B cell (primary cell): ENCODE results near the gene CAPZA1. TPM values are rescaled to one million over a fixed set of nuclear protein-coding genes. Genes with fewer than 3 reads are reported as not detected.

ENCODE experiments used
- ATAC-seq: fragments of 200-7000 bp; cut with Tn5 transposase; one replicate; pipeline ENCODE4 v1.10.0; 2021; ENCODE audit warnings: low read depth, mild to moderate bottlenecking, moderate number of reproducible peaks, moderate library complexity
- CTCF ChIA-PET: fragments of 350-600 bp; sonication (Branson Sonifier 250); formaldehyde crosslinking; loops from one replicate; lab custom pipeline; 2021; ENCODE audit warnings: antibody characterized with exemption, inconsistent platforms; lab: Charles Lee
- POLR2A ChIA-PET: fragments of 350-600 bp; sonication (Branson Sonifier 250); formaldehyde crosslinking; loops from one replicate; lab custom pipeline; 2021; ENCODE audit warnings: antibody characterized with exemption; lab: Charles Lee
- DNase-seq: peaks from one replicate; pipeline ENCODE4 v3.0.0; 2013
- H2AFZ ChIP-seq: 2 replicates; pipeline ENCODE4 v1.6.1; 2012; ENCODE audit warnings: mild to moderate bottlenecking, low read depth, low read length; ENCODE audit not compliant: insufficient read depth, poor library complexity, severe bottlenecking
- H3K27ac ChIP-seq, 2 donors: 1 replicate in 1 of 2; 2 replicates in 1 of 2; pipeline ENCODE4 v1.5.1; 2012 to 2013; ENCODE audit warnings: low read length in 2 of 2, mild to moderate bottlenecking in 2 of 2, moderate library complexity in 1 of 2
- H3K27me3 ChIP-seq, 4 experiments: fragments of 200-600 bp in 1 of 4; sonication (generic) in 1 of 4; replicated peaks in 1 of 4; 1 replicate in 2 of 4; 2 replicates in 2 of 4; pipeline versions ENCODE4 v1.6.1 to v1.7.0; 2013 to 2016; ENCODE audit warnings: low read length in 3 of 4, mild to moderate bottlenecking in 2 of 4, mixed read lengths in 1 of 4, moderate library complexity in 1 of 4; ENCODE audit not compliant: insufficient read depth in 4 of 4, control insufficient read depth in 3 of 4; ENCODE audit errors: control extremely low read depth in 1 of 4
- H3K36me3 ChIP-seq, 2 experiments: replicated peaks in 1 of 2; 1 replicate in 1 of 2; 2 replicates in 1 of 2; pipeline versions ENCODE4 v1.6.1 to v1.7.1; 2013; ENCODE audit warnings: low read length in 1 of 2; ENCODE audit not compliant: insufficient read depth in 2 of 2, control insufficient read depth in 1 of 2; ENCODE audit errors: control extremely low read depth in 1 of 2, extremely low read depth in 1 of 2
- H3K4me1 ChIP-seq, 2 donors: fragments of 200-600 bp in 1 of 2; sonication (generic) in 1 of 2; 1 replicate in 1 of 2; 2 replicates in 1 of 2; pipeline versions ENCODE4 v1.5.1 to v1.6.1; 2013 to 2017; ENCODE audit warnings: low read length in 2 of 2; ENCODE audit not compliant: control insufficient read depth in 2 of 2, insufficient read depth in 2 of 2
- H3K4me2 ChIP-seq: replicated peaks from 2 replicates; pipeline ENCODE3; 2012; ENCODE audit warnings: mild to moderate bottlenecking, low read depth, low read length; ENCODE audit not compliant: poor library complexity, severe bottlenecking
- H3K4me3 ChIP-seq, 5 experiments: fragments of 200-600 bp in 1 of 5; sonication (generic) in 1 of 5; 1 replicate in 3 of 5; 2 replicates in 2 of 5; pipeline versions ENCODE4 v1.5.1 to v1.7.0; 2011 to 2016; ENCODE audit warnings: low read length in 4 of 5, mild to moderate bottlenecking in 4 of 5, low read depth in 2 of 5, control low read depth in 1 of 5, moderate library complexity in 1 of 5; ENCODE audit not compliant: insufficient read depth in 1 of 5; ENCODE audit errors: control extremely low read depth in 1 of 5, extremely low read depth in 1 of 5
- H3K79me2 ChIP-seq: fragments of 200-600 bp; sonication (generic); one replicate; pipeline ENCODE4 v1.6.0; 2016; ENCODE audit warnings: low read length; ENCODE audit not compliant: control insufficient read depth, insufficient read depth
- H3K9ac ChIP-seq: fragments of 200-600 bp; sonication (generic); 2 replicates; pipeline ENCODE4 v1.6.1; 2017; ENCODE audit warnings: mild to moderate bottlenecking, low read length, moderate library complexity
- H3K9me3 ChIP-seq, 3 donors: one replicate each; pipeline versions ENCODE4 v1.6.1 to v1.7.1; 2013; ENCODE audit warnings: low read length in 2 of 3; ENCODE audit not compliant: control insufficient read depth in 2 of 3, insufficient read depth in 1 of 3; ENCODE audit errors: control extremely low read depth in 1 of 3
- H4K20me1 ChIP-seq: 2 replicates; pipeline ENCODE4 v1.6.0; 2012; ENCODE audit warnings: mild to moderate bottlenecking, low read length; ENCODE audit not compliant: insufficient read depth, control insufficient read depth, poor library complexity, severe bottlenecking
- H3K27ac Mint-ChIP-seq: one replicate; pipeline ENCODE4 v1.8.0; 2021; ENCODE audit warnings: mixed read lengths
- H3K27me3 Mint-ChIP-seq: one replicate; pipeline ENCODE4 v1.8.0; 2021; ENCODE audit warnings: mixed read lengths
- H3K4me1 Mint-ChIP-seq: one replicate; pipeline ENCODE4 v1.8.0; 2021; ENCODE audit warnings: mixed read lengths
- H3K4me3 Mint-ChIP-seq: one replicate; pipeline ENCODE4 v1.8.0; 2021; ENCODE audit warnings: mixed read lengths
- H3K9me3 Mint-ChIP-seq: one replicate; pipeline ENCODE4 v1.8.0; 2022; ENCODE audit warnings: mixed read lengths; ENCODE audit not compliant: insufficient read depth
- EZH2 ChIP-seq: IDR thresholded peaks from 2 replicates; pipeline ENCODE4 v1.6.1; 2012; ENCODE audit warnings: borderline replicate concordance, low read depth, mild to moderate bottlenecking, moderate library complexity, low read length; ENCODE audit not compliant: insufficient read depth, poor library complexity, severe bottlenecking
- WGBS: methylation state at CpG from one replicate; pipeline ENCODE4 v1.1.5; 2013; ENCODE audit warnings: missing lambda C conversion rate; ENCODE audit not compliant: insufficient coverage; 5-methylcytosine and 5-hydroxymethylcytosine counted together
- intact Hi-C: fragments of 100-400 bp; cut with micrococcal nuclease; formaldehyde crosslinking; loops from one replicate; pipeline ENCODE4 v1.10.0; 2022
- polyA plus RNA-seq: library from polyadenylated mRNA; depleted of rRNA; stranded (reverse); fragments of >200 nt; gene quantifications from 2 replicates; pipeline ENCODE4 v1.2.3, GENCODE V29; 2012
- total RNA-seq, 2 donors: library from RNA; stranded (reverse); fragments of 120-200 nt in 1 of 2; gene quantifications; 1 replicate in 1 of 2; 2 replicates in 1 of 2; pipeline versions ENCODE4 v1.2.3 to v1.2.4, GENCODE V29; 2013 to 2022
- TF ChIP-seq, protein P1 (sequence below): fragments of 200-600 bp; IDR thresholded peaks from one replicate; pipeline ENCODE4 v1.8.0; 2022; ENCODE audit warnings: antibody characterized with exemption, mild to moderate bottlenecking

CAPZA1 gene
- total and polyA plus RNA-seq, 2 donors (not counting 1 experiment from before 2014, with no cell fraction given): 52.2 to 172 TPM

DNA sequence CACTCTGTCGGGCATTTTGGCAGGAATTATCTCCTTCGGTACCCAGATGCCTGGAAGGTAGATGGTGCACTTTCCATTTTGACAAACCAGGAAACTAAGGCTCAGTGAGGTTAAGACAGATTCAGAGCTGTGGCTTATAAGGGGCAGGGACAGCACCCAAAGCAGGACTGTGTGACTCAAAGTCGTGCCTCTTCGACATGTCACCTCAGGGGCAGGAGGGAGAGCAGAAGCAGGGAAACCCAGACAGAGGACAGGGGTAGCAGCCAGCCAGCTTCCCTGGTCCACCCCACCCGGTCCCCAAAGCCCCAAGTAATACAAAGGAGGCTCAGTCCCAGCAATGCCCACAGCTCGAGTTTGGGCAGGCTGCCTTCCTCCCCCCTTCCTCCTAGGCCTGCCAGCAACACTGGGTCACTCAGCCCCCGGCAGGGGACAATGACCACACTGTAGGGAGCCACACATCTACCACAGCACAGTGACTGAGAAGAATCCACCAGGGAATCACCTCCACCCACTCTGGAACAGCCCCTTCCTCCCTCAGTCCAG lies 84.8 kb downstream of the CAPZA1 start:
- intact Hi-C loops: no loop called here
- WGBS: 50% methylated on average over 7 of the region's 7 CpGs
- no peak for TF ChIP-seq EZH2
- TF ChIP-seq, protein P1, sequence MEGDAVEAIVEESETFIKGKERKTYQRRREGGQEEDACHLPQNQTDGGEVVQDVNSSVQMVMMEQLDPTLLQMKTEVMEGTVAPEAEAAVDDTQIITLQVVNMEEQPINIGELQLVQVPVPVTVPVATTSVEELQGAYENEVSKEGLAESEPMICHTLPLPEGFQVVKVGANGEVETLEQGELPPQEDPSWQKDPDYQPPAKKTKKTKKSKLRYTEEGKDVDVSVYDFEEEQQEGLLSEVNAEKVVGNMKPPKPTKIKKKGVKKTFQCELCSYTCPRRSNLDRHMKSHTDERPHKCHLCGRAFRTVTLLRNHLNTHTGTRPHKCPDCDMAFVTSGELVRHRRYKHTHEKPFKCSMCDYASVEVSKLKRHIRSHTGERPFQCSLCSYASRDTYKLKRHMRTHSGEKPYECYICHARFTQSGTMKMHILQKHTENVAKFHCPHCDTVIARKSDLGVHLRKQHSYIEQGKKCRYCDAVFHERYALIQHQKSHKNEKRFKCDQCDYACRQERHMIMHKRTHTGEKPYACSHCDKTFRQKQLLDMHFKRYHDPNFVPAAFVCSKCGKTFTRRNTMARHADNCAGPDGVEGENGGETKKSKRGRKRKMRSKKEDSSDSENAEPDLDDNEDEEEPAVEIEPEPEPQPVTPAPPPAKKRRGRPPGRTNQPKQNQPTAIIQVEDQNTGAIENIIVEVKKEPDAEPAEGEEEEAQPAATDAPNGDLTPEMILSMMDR: no peak
- Mint-ChIP-seq H3K9me3 (no peaks in the 10 kb centered on the region), H3K27me3 (no peaks in the 10 kb centered on the region), H3K4me3 (peak overlapping the region; percentile 72), H3K27ac (peak overlapping the region; percentile 81), H3K4me1 (peaks cover 76% of the 10 kb centered on the region)
- H3K4me1 ChIP-seq: peaks cover 60 to 72% of the 10 kb centered on the region in 2 donors
- H3K36me3 ChIP-seq: no peaks in the 10 kb centered on the region
- no peaks in the 10 kb centered on the region for H3K9me3 ChIP-seq
- no peak overlapping the region for H3K9ac ChIP-seq
- DNase-seq (peak; percentile 17), ATAC-seq (no peak)
- H3K27me3 ChIP-seq: no peaks in the 10 kb centered on the region
- H4K20me1 ChIP-seq: no peaks in the 10 kb centered on the region
- POLR2A ChIA-PET: interaction anchor here (0.7 to 1.9 kb wide), 2 partner anchors 11 to 30 kb away, joined by 3 to 6 read pairs; partner anchors contain the start of genes MOV10 and PPM1J
- H3K27ac ChIP-seq: no peak overlapping the region
- peak overlapping the region; percentile 68 for H2AFZ ChIP-seq
- no peak overlapping the region for H3K4me3 ChIP-seq
- peak overlapping the region; percentile 92 for H3K4me2 ChIP-seq
- no peaks in the 10 kb centered on the region for H3K79me2 ChIP-seq
- CTCF ChIA-PET: interaction anchor here (0.8 to 2.7 kb wide), 7 partner anchors 11 to 314 kb away, joined by 3 to 21 read pairs (median 5); partner anchors contain the start of gene PPM1J
